ENCODE data around the gene FXR2.

The FXR2 gene

GRCh38 chr17:7562208-7562605 is 52.5 kb downstream of the FXR2 start:
- Histone ChIP-seq H3K36me3 (ENCODE audit: control insufficient read depth, insufficient read depth, low read length) (peaks cover 35% of the 10 kb centered on the region), H3K27ac (ENCODE audit: low read depth, low read length) (peak overlapping the region; percentile 78; the same call in 1 of the 2 replicates), H3K9me3 (ENCODE audit: control insufficient read depth, insufficient read depth, low read depth, low read length) (no peaks in the 10 kb centered on the region), H3K4me1 (ENCODE audit: control insufficient read depth, insufficient read depth, low read length) (peaks cover 36% of the 10 kb centered on the region), H3K9ac (ENCODE audit: low read length) (peak overlapping the region; percentile 76), H3K27me3 (ENCODE audit: control insufficient read depth, insufficient read depth, low read length) (no peaks in the 10 kb centered on the region), H3K4me3 (ENCODE audit: low read depth, low read length) (peak overlapping the region; percentile 88)

DNA sequence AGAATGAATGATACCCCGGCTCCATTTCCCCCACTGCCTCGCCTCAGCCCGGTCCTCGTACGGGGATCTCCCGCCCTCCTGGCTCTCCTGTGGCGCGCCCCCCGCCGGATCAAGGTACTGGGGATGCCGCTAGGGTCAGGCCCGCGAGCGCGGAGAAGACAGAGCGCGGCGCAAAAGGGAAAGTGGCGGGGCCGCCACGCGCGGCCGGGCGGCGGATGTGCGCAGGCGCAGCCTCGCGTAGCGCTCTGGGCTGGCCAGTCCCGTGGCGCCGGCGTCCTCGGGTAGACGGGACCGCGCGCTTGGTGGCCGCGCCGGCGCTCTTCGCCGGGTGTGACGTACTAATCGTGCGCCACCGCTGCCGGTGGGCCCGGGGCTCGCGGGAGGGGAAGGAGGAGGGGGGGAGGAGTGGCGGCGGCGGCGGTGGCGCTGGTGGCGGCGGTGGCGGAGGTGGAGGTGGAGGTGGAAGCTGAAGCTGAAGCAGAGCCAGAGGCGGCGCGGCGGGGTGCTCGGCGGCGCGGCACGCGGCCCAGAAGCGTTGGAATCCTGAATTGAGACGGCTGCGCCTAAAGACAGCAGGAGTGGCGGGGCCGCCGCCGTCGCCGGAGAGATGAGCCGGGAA is 53.0 kb downstream of the FXR2 start, which contains the start of gene SENP3:
SENP3 (plus strand) TSS at position 331 of the 619 bp plus-strand sequence. CDS start 1,158 bp downstream, outside the sequence.
- Histone ChIP-seq H3K27ac (ENCODE audit: low read depth, low read length) (peak within 1 kb of the TSS; percentile 78; the same call in 1 of the 2 replicates), H3K4me1 (ENCODE audit: control insufficient read depth, insufficient read depth, low read length) (peaks cover 39% of the 10 kb centered on the region), H3K36me3 (ENCODE audit: control insufficient read depth, insufficient read depth, low read length) (peaks cover 30% of the 10 kb centered on the region), H3K9me3 (ENCODE audit: control insufficient read depth, insufficient read depth, low read depth, low read length) (no peaks in the 10 kb centered on the region), H3K9ac (ENCODE audit: low read length) (peak within 1 kb of the TSS; percentile 89), H3K27me3 (ENCODE audit: control insufficient read depth, insufficient read depth, low read length) (no peaks in the 10 kb centered on the region), H3K4me3 (ENCODE audit: low read depth, low read length) (peak within 1 kb of the TSS; percentile 88)

- Histone ChIP-seq H3K9ac (ENCODE audit: low read length) (peak overlapping the region; percentile 89), H3K36me3 (ENCODE audit: control insufficient read depth, insufficient read depth, low read length) (peaks cover 27% of the 10 kb centered on the region), H3K9me3 (ENCODE audit: control insufficient read depth, insufficient read depth, low read depth, low read length) (no peaks in the 10 kb centered on the region), H3K27me3 (ENCODE audit: control insufficient read depth, insufficient read depth, low read length) (no peaks in the 10 kb centered on the region), H3K4me1 (ENCODE audit: control insufficient read depth, insufficient read depth, low read length) (peaks cover 39% of the 10 kb centered on the region), H3K27ac (ENCODE audit: low read depth, low read length) (peak overlapping the region; percentile 78; the same call in 1 of the 2 replicates), H3K4me3 (ENCODE audit: low read depth, low read length) (peak overlapping the region; percentile 88)
Measured at GRCh38 chr17:7561028-7561575, 53.6 kb downstream of the FXR2 start.

DNA sequence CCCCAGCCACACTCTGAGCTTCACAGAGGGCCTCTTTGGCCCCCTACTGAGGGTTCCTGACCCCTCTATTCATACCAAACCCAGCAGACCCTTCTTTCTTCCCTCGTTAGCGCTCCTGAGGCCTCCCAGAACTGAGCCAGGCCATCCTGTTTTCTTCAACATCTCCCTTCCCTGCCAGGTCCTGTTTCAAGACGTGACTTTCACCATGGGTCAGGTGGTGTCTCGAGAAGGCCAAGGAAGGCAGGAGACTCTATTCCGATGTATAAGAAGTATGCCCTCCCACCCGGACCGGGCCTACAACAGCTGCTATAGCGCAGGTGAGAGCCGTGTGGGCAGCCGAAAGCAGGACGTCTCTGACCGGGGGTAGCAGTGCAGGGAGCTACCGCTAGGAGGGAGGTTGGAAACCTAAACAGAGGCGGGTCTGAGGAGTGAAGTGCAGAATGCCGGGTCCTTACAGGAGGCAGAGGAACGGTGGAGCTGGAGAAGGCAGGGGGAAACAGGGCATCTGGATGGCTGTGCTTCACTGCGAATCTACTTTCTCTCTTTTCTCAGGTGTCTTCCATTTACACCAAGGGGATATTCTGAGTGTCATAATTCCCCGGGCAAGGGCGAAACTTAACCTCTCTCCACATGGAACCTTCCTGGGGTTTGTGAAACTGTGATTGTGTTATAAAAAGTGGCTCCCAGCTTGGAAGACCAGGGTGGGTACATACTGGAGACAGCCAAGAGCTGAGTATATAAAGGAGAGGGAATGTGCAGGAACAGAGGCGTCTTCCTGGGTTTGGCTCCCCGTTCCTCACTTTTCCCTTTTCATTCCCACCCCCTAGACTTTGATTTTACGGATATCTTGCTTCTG is 54.3 kb downstream of the FXR2 start:
- H3K9ac ChIP-seq (ENCODE audit: low read length), result peak overlapping the region; percentile 41
- no peak overlapping the region for H3K27ac ChIP-seq (ENCODE audit: low read depth, low read length)
- H3K36me3 ChIP-seq (ENCODE audit: control insufficient read depth, insufficient read depth, low read length), result peaks cover 20% of the 10 kb centered on the region
- H3K9me3 ChIP-seq (ENCODE audit: control insufficient read depth, insufficient read depth, low read depth, low read length), result no peaks in the 10 kb centered on the region
- peaks cover 39% of the 10 kb centered on the region for H3K4me1 ChIP-seq (ENCODE audit: control insufficient read depth, insufficient read depth, low read length)
- H3K4me3 ChIP-seq (ENCODE audit: low read depth, low read length), result peak overlapping the region; percentile 88
- no peaks in the 10 kb centered on the region for H3K27me3 ChIP-seq (ENCODE audit: control insufficient read depth, insufficient read depth, low read length)

GRCh38 chr17:7559320-7560171 is 55.2 kb downstream of the FXR2 start:
- Histone ChIP-seq H3K4me3 (ENCODE audit: low read depth, low read length) (peak overlapping the region; percentile 88; the same call in 1 of the 2 replicates), H3K27ac (ENCODE audit: low read depth, low read length) (no peak overlapping the region), H3K27me3 (ENCODE audit: control insufficient read depth, insufficient read depth, low read length) (no peaks in the 10 kb centered on the region), H3K36me3 (ENCODE audit: control insufficient read depth, insufficient read depth, low read length) (peaks cover 11% of the 10 kb centered on the region), H3K9me3 (ENCODE audit: control insufficient read depth, insufficient read depth, low read depth, low read length) (no peaks in the 10 kb centered on the region), H3K4me1 (ENCODE audit: control insufficient read depth, insufficient read depth, low read length) (peaks cover 39% of the 10 kb centered on the region), H3K9ac (ENCODE audit: low read length) (no peak overlapping the region)

DNA sequence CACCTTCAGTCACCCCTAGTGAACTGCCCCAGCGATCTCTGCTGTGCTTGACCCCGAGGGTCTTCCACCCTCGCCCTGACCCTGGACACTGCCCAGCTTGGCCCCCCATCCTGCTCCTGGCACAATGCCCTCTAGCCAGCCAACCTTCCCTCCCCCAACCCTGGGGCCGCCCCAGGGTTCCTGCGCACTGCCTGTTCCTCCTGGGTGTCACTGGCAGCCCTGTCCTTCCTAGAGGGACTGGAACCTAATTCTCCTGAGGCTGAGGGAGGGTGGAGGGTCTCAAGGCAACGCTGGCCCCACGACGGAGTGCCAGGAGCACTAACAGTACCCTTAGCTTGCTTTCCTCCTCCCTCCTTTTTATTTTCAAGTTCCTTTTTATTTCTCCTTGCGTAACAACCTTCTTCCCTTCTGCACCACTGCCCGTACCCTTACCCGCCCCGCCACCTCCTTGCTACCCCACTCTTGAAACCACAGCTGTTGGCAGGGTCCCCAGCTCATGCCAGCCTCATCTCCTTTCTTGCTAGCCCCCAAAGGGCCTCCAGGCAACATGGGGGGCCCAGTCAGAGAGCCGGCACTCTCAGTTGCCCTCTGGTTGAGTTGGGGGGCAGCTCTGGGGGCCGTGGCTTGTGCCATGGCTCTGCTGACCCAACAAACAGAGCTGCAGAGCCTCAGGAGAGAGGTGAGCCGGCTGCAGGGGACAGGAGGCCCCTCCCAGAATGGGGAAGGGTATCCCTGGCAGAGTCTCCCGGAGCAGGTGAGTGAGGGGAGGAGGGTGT is 56.0 kb downstream of the FXR2 start, which contains the start of gene TNFSF13:
TNFSF13 (plus strand) TSS at position 207 of the 776 bp plus-strand sequence; CDS start at position 497, 290 bp downstream.
- Histone ChIP-seq H3K4me3 (ENCODE audit: low read depth, low read length) (peak within 1 kb of the TSS; percentile 33), H3K9me3 (ENCODE audit: control insufficient read depth, insufficient read depth, low read depth, low read length) (no peaks in the 10 kb centered on the region), H3K9ac (ENCODE audit: low read length) (peak within 1 kb of the TSS; percentile 31), H3K27ac (ENCODE audit: low read depth, low read length) (no peak within 1 kb of the TSS), H3K36me3 (ENCODE audit: control insufficient read depth, insufficient read depth, low read length) (peaks cover 3% of the 10 kb centered on the region), H3K4me1 (ENCODE audit: control insufficient read depth, insufficient read depth, low read length) (peaks cover 39% of the 10 kb centered on the region), H3K27me3 (ENCODE audit: control insufficient read depth, insufficient read depth, low read length) (no peaks in the 10 kb centered on the region)

GRCh38 chr17:7557775-7558543 is 56.7 kb downstream of the FXR2 start:
- peak overlapping the region; percentile 33 for H3K4me3 ChIP-seq (ENCODE audit: low read depth, low read length)
- peak overlapping the region; percentile 31 for H3K9ac ChIP-seq (ENCODE audit: low read length)
- H3K9me3 ChIP-seq (ENCODE audit: control insufficient read depth, insufficient read depth, low read depth, low read length), result no peaks in the 10 kb centered on the region
- H3K27ac ChIP-seq (ENCODE audit: low read depth, low read length), result no peak overlapping the region
- no peaks in the 10 kb centered on the region for H3K27me3 ChIP-seq (ENCODE audit: control insufficient read depth, insufficient read depth, low read length)
- peaks cover 39% of the 10 kb centered on the region for H3K4me1 ChIP-seq (ENCODE audit: control insufficient read depth, insufficient read depth, low read length)
- no peaks in the 10 kb centered on the region for H3K36me3 ChIP-seq (ENCODE audit: control insufficient read depth, insufficient read depth, low read length)

DNA sequence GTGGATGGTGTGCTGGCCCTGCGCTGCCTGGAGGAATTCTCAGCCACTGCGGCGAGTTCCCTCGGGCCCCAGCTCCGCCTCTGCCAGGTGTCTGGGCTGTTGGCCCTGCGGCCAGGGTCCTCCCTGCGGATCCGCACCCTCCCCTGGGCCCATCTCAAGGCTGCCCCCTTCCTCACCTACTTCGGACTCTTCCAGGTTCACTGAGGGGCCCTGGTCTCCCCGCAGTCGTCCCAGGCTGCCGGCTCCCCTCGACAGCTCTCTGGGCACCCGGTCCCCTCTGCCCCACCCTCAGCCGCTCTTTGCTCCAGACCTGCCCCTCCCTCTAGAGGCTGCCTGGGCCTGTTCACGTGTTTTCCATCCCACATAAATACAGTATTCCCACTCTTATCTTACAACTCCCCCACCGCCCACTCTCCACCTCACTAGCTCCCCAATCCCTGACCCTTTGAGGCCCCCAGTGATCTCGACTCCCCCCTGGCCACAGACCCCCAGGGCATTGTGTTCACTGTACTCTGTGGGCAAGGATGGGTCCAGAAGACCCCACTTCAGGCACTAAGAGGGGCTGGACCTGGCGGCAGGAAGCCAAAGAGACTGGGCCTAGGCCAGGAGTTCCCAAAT is 57.4 kb downstream of the FXR2 start:
- H3K27ac ChIP-seq (ENCODE audit: low read depth, low read length), result no peak overlapping the region
- H3K4me1 ChIP-seq (ENCODE audit: control insufficient read depth, insufficient read depth, low read length), result peaks cover 39% of the 10 kb centered on the region
- no peak overlapping the region for H3K9ac ChIP-seq (ENCODE audit: low read length)
- no peaks in the 10 kb centered on the region for H3K27me3 ChIP-seq (ENCODE audit: control insufficient read depth, insufficient read depth, low read length)
- H3K36me3 ChIP-seq (ENCODE audit: control insufficient read depth, insufficient read depth, low read length), result no peaks in the 10 kb centered on the region
- H3K4me3 ChIP-seq (ENCODE audit: low read depth, low read length), result no peak overlapping the region
- no peaks in the 10 kb centered on the region for H3K9me3 ChIP-seq (ENCODE audit: control insufficient read depth, insufficient read depth, low read depth, low read length)

DNA sequence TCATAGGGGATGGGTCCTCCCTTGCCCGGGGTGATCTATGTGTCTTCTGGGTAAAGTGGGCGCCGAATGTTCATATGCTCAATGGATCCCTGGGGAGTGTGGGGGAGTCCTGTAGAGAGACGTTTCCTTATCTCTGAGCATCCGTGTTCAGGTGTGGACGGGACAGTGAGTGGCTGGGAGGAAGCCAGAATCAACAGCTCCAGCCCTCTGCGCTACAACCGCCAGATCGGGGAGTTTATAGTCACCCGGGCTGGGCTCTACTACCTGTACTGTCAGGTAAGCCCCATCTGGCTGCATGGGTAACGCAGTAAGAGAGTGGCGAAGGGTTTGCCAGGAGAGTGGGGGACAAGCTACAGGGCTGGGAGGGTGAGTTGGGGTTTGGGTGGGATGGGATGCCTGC is 58.1 kb downstream of the FXR2 start:
- Histone ChIP-seq H3K36me3 (ENCODE audit: control insufficient read depth, insufficient read depth, low read length) (no peaks in the 10 kb centered on the region), H3K27ac (ENCODE audit: low read depth, low read length) (no peak overlapping the region), H3K27me3 (ENCODE audit: control insufficient read depth, insufficient read depth, low read length) (no peaks in the 10 kb centered on the region), H3K9me3 (ENCODE audit: control insufficient read depth, insufficient read depth, low read depth, low read length) (no peaks in the 10 kb centered on the region), H3K4me1 (ENCODE audit: control insufficient read depth, insufficient read depth, low read length) (peaks cover 39% of the 10 kb centered on the region), H3K9ac (ENCODE audit: low read length) (no peak overlapping the region), H3K4me3 (ENCODE audit: low read depth, low read length) (no peak overlapping the region)

All from HUES6 (cell line).